Spleen (tissue), 11 donors: Measurements from ENCODE around the gene SLC6A8. TPM values are rescaled to one million over a fixed set of nuclear protein-coding genes. Genes with fewer than 3 reads are reported as not detected.
"Not testable (repeated sequence)": the region's sequence is repeated elsewhere in the genome, so short reads cannot be mapped to it uniquely, and the experiment has no call there.

Experiments used
- DNase-seq: peaks from one replicate; pipeline ENCODE4 v3.0.0-alpha.2; 2020
- H3K27ac ChIP-seq, 8 donors: fragments of 200-600 bp; sonication (generic) in 7 of 8; 1 replicate in 4 of 8; 2 replicates in 4 of 8; pipeline versions ENCODE4 v1.5.0 to v1.8.0; 2016 to 2021; ENCODE audit warnings: inconsistent platforms in 4 of 8, mild to moderate bottlenecking in 4 of 8, moderate library complexity in 1 of 8
- H3K27me3 ChIP-seq, 7 donors: fragments of 200-600 bp; sonication (generic) in 6 of 7; replicated peaks in 1 of 7; 1 replicate in 4 of 7; 2 replicates in 3 of 7; pipeline versions ENCODE4 v1.5.0 to v1.8.0; 2016 to 2021; ENCODE audit warnings: inconsistent platforms in 3 of 7, mild to moderate bottlenecking in 1 of 7
- H3K36me3 ChIP-seq, 6 donors: fragments of 200-600 bp; sonication (generic) in 5 of 6; 1 replicate in 4 of 6; 2 replicates in 2 of 6; pipeline versions ENCODE4 v1.5.0 to v1.8.0; 2016 to 2021; ENCODE audit warnings: inconsistent platforms in 2 of 6
- H3K4me1 ChIP-seq, 6 donors: fragments of 200-600 bp; sonication (generic) in 5 of 6; 1 replicate in 3 of 6; 2 replicates in 3 of 6; pipeline versions ENCODE4 v1.5.0 to v1.8.0; 2016 to 2021; ENCODE audit warnings: inconsistent platforms in 3 of 6
- H3K4me3 ChIP-seq, 8 donors: fragments of 200-600 bp; sonication (generic) in 7 of 8; 1 replicate in 4 of 8; 2 replicates in 4 of 8; pipeline versions ENCODE4 v1.5.0 to v1.8.0; 2016 to 2021; ENCODE audit warnings: inconsistent platforms in 4 of 8, mild to moderate bottlenecking in 4 of 8, moderate library complexity in 2 of 8
- H3K9me3 ChIP-seq, 8 donors: fragments of 200-600 bp; sonication (generic) in 7 of 8; 1 replicate in 4 of 8; 2 replicates in 4 of 8; pipeline versions ENCODE4 v1.5.0 to v1.8.0; 2016 to 2021; ENCODE audit warnings: inconsistent platforms in 4 of 8
- CTCF ChIP-seq, 11 experiments: fragments of 200-600 bp in 7 of 11; fragments of 450-650 bp in 4 of 11; sonication (generic) in 4 of 11; IDR thresholded peaks in 8 of 11; conservative IDR thresholded peaks in 3 of 11; 1 replicate in 7 of 11; 2 replicates in 4 of 11; pipeline versions ENCODE4 v1.4.0 to v1.8.0; 2016 to 2021; ENCODE audit warnings: antibody characterized with exemption in 11 of 11, inconsistent platforms in 4 of 11, mild to moderate bottlenecking in 1 of 11
- POLR2A ChIP-seq, 3 donors: fragments of 450-650 bp; IDR thresholded peaks; one replicate each; pipeline ENCODE4 v1.5.1; 2017; ENCODE audit warnings: antibody characterized with exemption in 3 of 3, mild to moderate bottlenecking in 1 of 3
- POLR2AphosphoS5 ChIP-seq, 3 donors: sonication (generic); formaldehyde crosslinking; IDR thresholded peaks; one replicate each; pipeline ENCODE4 v1.5.1; 2017; ENCODE audit warnings: antibody characterized with exemption in 3 of 3
- WGBS, 5 donors: extraction: QIAGEN DNeasy Blood & Tissue Kit in 3 of 5; methylation state at CpG; one replicate each; pipeline versions ENCODE4 v1.1.5 to v1.1.7; 2013 to 2018; 5-methylcytosine and 5-hydroxymethylcytosine counted together
- intact Hi-C: fragments of 100-400 bp; cut with DNase I; formaldehyde crosslinking; loops from one replicate; pipeline ENCODE4 v1.15.0; 2023; ENCODE audit warnings: low total_unique reads
- polyA plus RNA-seq, 3 donors: library from polyadenylated mRNA; stranded (reverse); fragments of 200-250 nt; gene quantifications; one replicate each; pipeline ENCODE4 v1.2.1, GENCODE V29; 2013
- total RNA-seq, 7 donors: library from RNA; depleted of rRNA in 3 of 7; stranded (reverse); fragments of >200 nt in 3 of 7; fragmentation: NEBNext Ultra II Directional in 4 of 7; extraction: Animal tissue kit (Norgen Biotek cat#: 25700) in 4 of 7; gene quantifications; one replicate each; pipeline versions ENCODE4 v1.1.0 to v1.2.1, GENCODE V29; 2016 to 2021
- donor health status: healthy with polysubstance abuse.
- donor health status: DM: no; HTN: no; CAD: no; lungs with moderate emphysema.
- donor health status: DM: no; HTN: no; CAD: no.
- donor health status: Bipolar disorder and iron deficiency.
- donor health status: healthy.
- donor health status: DM: no; HTN: no; CAD: no.
- donor health status: DM: yes; HTN: yes; CAD: no.

Gene SLC6A8
- total and polyA plus RNA-seq, 10 donors, result 3.2 to 72.9 (median 9.6) TPM

GRCh38 chrX:153728951-153729631 lies 41.4 kb downstream of the SLC6A8 start:
- Histone ChIP-seq H3K9me3 (peaks cover 0 to 14% (median 4%) of the 10 kb centered on the region in 8 donors), H3K27ac (peak overlapping the region in 1 of 8 donors; percentile 94), H3K36me3 (peaks cover 0 to 24% (median 0%) of the 10 kb centered on the region in 6 donors), H3K27me3 (no peaks in the 10 kb centered on the region), H3K4me3 (no peak overlapping the region), H3K4me1 (peaks cover 23 to 54% (median 37%) of the 10 kb centered on the region in 6 donors)
- peak; percentile 71 for DNase-seq
- intact Hi-C loops, result no loop called here
- no peak for TF ChIP-seq CTCF (IDR thresholded peaks at IDR 0.05 in 8 of 11, conservative IDR thresholded peaks at IDR 0.05 in 3 of 11)
- no peak for TF ChIP-seq POLR2AphosphoS5 (IDR thresholded peaks at IDR 0.05)
- no peak for TF ChIP-seq POLR2A (IDR thresholded peaks at IDR 0.05)
- WGBS, 5 donors, result 93 to 97% (median 95%) methylated on average over 7 to 23 of the region's 23 CpGs

- H3K27me3 ChIP-seq, H3K4me3 ChIP-seq, intact Hi-C loops: not testable (repeated sequence)
- Histone ChIP-seq H3K4me1 (peaks cover 23 to 51% (median 35%) of the 10 kb centered on the region in 6 donors), H3K27ac (peak overlapping the region in 1 of 8 donors; percentile 66), H3K36me3 (peaks cover 0 to 24% (median 0%) of the 10 kb centered on the region in 6 donors), H3K9me3 (peaks cover 0 to 14% (median 4%) of the 10 kb centered on the region in 8 donors)
- WGBS, 5 donors, result 92 to 95% (median 94%) methylated on average over 22 to 23 of the region's 23 CpGs
- peak; percentile 49 for DNase-seq
Observed at GRCh38 chrX:153730115-153730514, 42.4 kb downstream of the SLC6A8 start.

GRCh38 chrX:153731117-153731844 lies 43.6 kb downstream of the SLC6A8 start:
- H3K9me3 ChIP-seq, result peaks cover 0 to 14% (median 4%) of the 10 kb centered on the region in 8 donors
- peaks cover 0 to 29% (median 1%) of the 10 kb centered on the region in 6 donors for H3K36me3 ChIP-seq
- peaks cover 14 to 39% (median 23%) of the 10 kb centered on the region in 6 donors for H3K4me1 ChIP-seq
- 73 to 82% (median 79%) methylated on average over 6 of the region's 6 CpGs for WGBS, 5 donors
- intact Hi-C loops, result no loop called here
- H3K27me3 ChIP-seq, result no peaks in the 10 kb centered on the region
- H3K4me3 ChIP-seq, result no peak overlapping the region
- peak overlapping the region in 4 of 8 donors; percentile 9 to 66 (median 36) for H3K27ac ChIP-seq
- no peak for DNase-seq
- no peak for TF ChIP-seq CTCF (IDR thresholded peaks at IDR 0.05 in 8 of 11, conservative IDR thresholded peaks at IDR 0.05 in 3 of 11)
- TF ChIP-seq POLR2A (IDR thresholded peaks at IDR 0.05), result no peak
- no peak for TF ChIP-seq POLR2AphosphoS5 (IDR thresholded peaks at IDR 0.05)

- intact Hi-C loops, result no loop called here
- no peak for DNase-seq
- Histone ChIP-seq H3K9me3 (peaks cover 0 to 14% (median 4%) of the 10 kb centered on the region in 8 donors), H3K4me3 (no peak overlapping the region), H3K4me1 (peaks cover 12 to 34% (median 17%) of the 10 kb centered on the region in 6 donors), H3K36me3 (peaks cover 0 to 35% (median 3%) of the 10 kb centered on the region in 6 donors), H3K27ac (peak overlapping the region in 5 of 8 donors; percentile 6 to 66 (median 36)), H3K27me3 (no peaks in the 10 kb centered on the region)
- TF ChIP-seq CTCF (IDR thresholded peaks at IDR 0.05 in 8 of 11, conservative IDR thresholded peaks at IDR 0.05 in 3 of 11) (no peak), POLR2AphosphoS5 (IDR thresholded peaks at IDR 0.05) (no peak), POLR2A (IDR thresholded peaks at IDR 0.05) (no peak)
- 63 to 94% (median 90%) methylated on average over 3 of the region's 3 CpGs for WGBS, 5 donors
Observed at GRCh38 chrX:153731845-153732215, 44.1 kb downstream of the SLC6A8 start.
